Measurements from ENCODE around the gene DNAJC25.

- no peak for TF ChIP-seq EZH2phosphoT487 (IDR thresholded peaks at IDR 0.05; ENCODE audit: unreplicated experiment)
- no peak for TF ChIP-seq EZH2 (IDR thresholded peaks at IDR 0.05; ENCODE audit: low read depth, unreplicated experiment)
- TF ChIP-seq, protein P1, sequence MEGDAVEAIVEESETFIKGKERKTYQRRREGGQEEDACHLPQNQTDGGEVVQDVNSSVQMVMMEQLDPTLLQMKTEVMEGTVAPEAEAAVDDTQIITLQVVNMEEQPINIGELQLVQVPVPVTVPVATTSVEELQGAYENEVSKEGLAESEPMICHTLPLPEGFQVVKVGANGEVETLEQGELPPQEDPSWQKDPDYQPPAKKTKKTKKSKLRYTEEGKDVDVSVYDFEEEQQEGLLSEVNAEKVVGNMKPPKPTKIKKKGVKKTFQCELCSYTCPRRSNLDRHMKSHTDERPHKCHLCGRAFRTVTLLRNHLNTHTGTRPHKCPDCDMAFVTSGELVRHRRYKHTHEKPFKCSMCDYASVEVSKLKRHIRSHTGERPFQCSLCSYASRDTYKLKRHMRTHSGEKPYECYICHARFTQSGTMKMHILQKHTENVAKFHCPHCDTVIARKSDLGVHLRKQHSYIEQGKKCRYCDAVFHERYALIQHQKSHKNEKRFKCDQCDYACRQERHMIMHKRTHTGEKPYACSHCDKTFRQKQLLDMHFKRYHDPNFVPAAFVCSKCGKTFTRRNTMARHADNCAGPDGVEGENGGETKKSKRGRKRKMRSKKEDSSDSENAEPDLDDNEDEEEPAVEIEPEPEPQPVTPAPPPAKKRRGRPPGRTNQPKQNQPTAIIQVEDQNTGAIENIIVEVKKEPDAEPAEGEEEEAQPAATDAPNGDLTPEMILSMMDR (conservative IDR thresholded peaks at IDR 0.05; ENCODE audit: low read depth in 2 of 2) = no peak
- TF ChIP-seq, protein P2, sequence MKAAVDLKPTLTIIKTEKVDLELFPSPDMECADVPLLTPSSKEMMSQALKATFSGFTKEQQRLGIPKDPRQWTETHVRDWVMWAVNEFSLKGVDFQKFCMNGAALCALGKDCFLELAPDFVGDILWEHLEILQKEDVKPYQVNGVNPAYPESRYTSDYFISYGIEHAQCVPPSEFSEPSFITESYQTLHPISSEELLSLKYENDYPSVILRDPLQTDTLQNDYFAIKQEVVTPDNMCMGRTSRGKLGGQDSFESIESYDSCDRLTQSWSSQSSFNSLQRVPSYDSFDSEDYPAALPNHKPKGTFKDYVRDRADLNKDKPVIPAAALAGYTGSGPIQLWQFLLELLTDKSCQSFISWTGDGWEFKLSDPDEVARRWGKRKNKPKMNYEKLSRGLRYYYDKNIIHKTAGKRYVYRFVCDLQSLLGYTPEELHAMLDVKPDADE (IDR thresholded peaks at IDR 0.05) = no peak
- TF ChIP-seq POLR2AphosphoS5 (IDR thresholded peaks at IDR 0.05; ENCODE audit: low read depth) = no peak
- TF ChIP-seq, protein P3, sequence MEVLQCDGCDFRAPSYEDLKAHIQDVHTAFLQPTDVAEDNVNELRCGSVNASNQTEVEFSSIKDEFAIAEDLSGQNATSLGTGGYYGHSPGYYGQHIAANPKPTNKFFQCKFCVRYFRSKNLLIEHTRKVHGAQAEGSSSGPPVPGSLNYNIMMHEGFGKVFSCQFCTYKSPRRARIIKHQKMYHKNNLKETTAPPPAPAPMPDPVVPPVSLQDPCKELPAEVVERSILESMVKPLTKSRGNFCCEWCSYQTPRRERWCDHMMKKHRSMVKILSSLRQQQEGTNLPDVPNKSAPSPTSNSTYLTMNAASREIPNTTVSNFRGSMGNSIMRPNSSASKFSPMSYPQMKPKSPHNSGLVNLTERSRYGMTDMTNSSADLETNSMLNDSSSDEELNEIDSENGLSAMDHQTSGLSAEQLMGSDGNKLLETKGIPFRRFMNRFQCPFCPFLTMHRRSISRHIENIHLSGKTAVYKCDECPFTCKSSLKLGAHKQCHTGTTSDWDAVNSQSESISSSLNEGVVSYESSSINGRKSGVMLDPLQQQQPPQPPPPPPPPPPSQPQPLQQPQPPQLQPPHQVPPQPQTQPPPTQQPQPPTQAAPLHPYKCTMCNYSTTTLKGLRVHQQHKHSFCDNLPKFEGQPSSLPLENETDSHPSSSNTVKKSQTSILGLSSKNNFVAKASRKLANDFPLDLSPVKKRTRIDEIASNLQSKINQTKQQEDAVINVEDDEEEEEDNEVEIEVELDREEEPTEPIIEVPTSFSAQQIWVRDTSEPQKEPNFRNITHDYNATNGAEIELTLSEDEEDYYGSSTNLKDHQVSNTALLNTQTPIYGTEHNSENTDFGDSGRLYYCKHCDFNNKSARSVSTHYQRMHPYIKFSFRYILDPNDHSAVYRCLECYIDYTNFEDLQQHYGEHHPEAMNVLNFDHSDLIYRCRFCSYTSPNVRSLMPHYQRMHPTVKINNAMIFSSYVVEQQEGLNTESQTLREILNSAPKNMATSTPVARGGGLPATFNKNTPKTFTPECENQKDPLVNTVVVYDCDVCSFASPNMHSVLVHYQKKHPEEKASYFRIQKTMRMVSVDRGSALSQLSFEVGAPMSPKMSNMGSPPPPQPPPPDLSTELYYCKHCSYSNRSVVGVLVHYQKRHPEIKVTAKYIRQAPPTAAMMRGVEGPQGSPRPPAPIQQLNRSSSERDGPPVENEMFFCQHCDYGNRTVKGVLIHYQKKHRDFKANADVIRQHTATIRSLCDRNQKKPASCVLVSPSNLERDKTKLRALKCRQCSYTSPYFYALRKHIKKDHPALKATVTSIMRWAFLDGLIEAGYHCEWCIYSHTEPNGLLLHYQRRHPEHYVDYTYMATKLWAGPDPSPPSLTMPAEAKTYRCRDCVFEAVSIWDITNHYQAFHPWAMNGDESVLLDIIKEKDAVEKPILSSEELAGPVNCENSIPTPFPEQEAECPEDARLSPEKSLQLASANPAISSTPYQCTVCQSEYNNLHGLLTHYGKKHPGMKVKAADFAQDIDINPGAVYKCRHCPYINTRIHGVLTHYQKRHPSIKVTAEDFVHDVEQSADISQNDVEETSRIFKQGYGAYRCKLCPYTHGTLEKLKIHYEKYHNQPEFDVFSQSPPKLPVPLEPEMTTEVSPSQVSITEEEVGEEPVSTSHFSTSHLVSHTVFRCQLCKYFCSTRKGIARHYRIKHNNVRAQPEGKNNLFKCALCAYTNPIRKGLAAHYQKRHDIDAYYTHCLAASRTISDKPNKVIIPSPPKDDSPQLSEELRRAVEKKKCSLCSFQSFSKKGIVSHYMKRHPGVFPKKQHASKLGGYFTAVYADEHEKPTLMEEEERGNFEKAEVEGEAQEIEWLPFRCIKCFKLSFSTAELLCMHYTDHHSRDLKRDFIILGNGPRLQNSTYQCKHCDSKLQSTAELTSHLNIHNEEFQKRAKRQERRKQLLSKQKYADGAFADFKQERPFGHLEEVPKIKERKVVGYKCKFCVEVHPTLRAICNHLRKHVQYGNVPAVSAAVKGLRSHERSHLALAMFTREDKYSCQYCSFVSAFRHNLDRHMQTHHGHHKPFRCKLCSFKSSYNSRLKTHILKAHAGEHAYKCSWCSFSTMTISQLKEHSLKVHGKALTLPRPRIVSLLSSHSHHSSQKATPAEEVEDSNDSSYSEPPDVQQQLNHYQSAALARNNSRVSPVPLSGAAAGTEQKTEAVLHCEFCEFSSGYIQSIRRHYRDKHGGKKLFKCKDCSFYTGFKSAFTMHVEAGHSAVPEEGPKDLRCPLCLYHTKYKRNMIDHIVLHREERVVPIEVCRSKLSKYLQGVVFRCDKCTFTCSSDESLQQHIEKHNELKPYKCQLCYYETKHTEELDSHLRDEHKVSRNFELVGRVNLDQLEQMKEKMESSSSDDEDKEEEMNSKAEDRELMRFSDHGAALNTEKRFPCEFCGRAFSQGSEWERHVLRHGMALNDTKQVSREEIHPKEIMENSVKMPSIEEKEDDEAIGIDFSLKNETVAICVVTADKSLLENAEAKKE (CRISPR knock-in tag; IDR thresholded peaks at IDR 0.05) = no peak
- TF ChIP-seq REST (IDR thresholded peaks at IDR 0.05; ENCODE audit: unreplicated experiment) = no peak
- no peak for TF ChIP-seq CREB1 (CRISPR knock-in tag; IDR thresholded peaks at IDR 0.05; ENCODE audit: low read depth)
- TF ChIP-seq JUNB (IDR thresholded peaks at IDR 0.05; ENCODE audit: unreplicated experiment) = no peak
- no peak for TF ChIP-seq ZNF114 (CRISPR knock-in tag; IDR thresholded peaks at IDR 0.05)
- TF ChIP-seq NANOG (IDR thresholded peaks at IDR 0.05; ENCODE audit: borderline replicate concordance) = no peak
- TF ChIP-seq STAT1 (IDR thresholded peaks at IDR 0.05; ENCODE audit: unreplicated experiment) = no peak
- TF ChIP-seq ZNF331 (CRISPR knock-in tag; IDR thresholded peaks at IDR 0.05; ENCODE audit: low read depth) = no peak
Measured at GRCh38 chr9:111610845-111611244, 20.3 kb upstream of the DNAJC25 start.

Data from GM23338 (cell line).